Astrocyte (in vitro differentiated cells and primary cell): ENCODE measurements around the gene TAMALIN.

Experiments
- EZH2 ChIP-seq: IDR thresholded peaks from 2 replicates; pipeline ENCODE4 v1.6.1; 2012; ENCODE audit warnings: mild to moderate bottlenecking, low read length, inconsistent platforms; ENCODE audit not compliant: insufficient read depth
- TF ChIP-seq, protein P1 (sequence below): IDR thresholded peaks from 2 replicates; pipeline ENCODE4 v1.5.1; 2011; ENCODE audit warnings: low read depth, mild to moderate bottlenecking, inconsistent platforms, low read length, moderate library complexity; ENCODE audit not compliant: insufficient read depth

DNA sequence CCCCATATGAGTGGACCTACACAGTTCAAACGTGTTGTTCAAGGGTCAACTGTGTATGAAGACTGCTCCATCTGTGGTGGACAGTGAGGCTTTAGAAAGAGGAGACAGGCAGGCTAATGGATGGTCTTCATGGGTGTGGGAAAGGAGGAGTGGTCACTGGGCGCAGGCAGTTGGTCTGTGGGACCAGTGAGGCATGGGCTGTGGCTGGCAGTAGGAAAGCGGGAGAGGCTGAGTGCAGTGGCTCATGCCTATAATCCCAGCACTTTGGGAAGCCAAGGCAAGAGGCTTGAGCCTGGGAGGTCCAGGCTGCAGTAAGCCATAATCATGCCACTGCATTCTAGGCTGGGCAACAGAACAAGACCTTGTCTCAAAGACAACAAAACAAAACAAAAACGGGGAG is 42.5 kb downstream of the TAMALIN start:
- no peak for TF ChIP-seq EZH2
- TF ChIP-seq, protein P1, sequence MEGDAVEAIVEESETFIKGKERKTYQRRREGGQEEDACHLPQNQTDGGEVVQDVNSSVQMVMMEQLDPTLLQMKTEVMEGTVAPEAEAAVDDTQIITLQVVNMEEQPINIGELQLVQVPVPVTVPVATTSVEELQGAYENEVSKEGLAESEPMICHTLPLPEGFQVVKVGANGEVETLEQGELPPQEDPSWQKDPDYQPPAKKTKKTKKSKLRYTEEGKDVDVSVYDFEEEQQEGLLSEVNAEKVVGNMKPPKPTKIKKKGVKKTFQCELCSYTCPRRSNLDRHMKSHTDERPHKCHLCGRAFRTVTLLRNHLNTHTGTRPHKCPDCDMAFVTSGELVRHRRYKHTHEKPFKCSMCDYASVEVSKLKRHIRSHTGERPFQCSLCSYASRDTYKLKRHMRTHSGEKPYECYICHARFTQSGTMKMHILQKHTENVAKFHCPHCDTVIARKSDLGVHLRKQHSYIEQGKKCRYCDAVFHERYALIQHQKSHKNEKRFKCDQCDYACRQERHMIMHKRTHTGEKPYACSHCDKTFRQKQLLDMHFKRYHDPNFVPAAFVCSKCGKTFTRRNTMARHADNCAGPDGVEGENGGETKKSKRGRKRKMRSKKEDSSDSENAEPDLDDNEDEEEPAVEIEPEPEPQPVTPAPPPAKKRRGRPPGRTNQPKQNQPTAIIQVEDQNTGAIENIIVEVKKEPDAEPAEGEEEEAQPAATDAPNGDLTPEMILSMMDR: no peak
